A549 treated with dexamethasone at 1 μM for 4 hours (cell line): ENCODE measurements around the gene TF. TPM values are rescaled to one million over a fixed set of nuclear protein-coding genes. Genes with fewer than 3 reads are reported as not detected.

ENCODE experiments used
- total RNA-seq: library from RNA; stranded (reverse); fragments of 200-300 nt; extraction: Qiagen RNA extraction; gene quantifications from 5 replicates; pipeline ENCODE4 v1.2.3, GENCODE V29; 2022

The TF gene
- total RNA-seq = 0.50 to 2.0 TPM (median 1.2 TPM) in 5 replicates

GRCh38 chr3:133745981-133746711, at the start of gene TF:
Gene TF (plus strand): TSS chr3:133746393. CDS start chr3:133746441, 48 bp downstream.

GRCh38 chr3:133805702-133806475, 59.7 kb downstream of the TF start, which contains the start of gene SRPRB:
Gene SRPRB (plus strand): TSS chr3:133805815. CDS start chr3:133805849, 34 bp downstream.

Other genes with a start within 250 kb of the TF start
- 124 to 144 TPM (median 127 TPM) in 5 replicates for gene CDV3, start 172.7 kb upstream of the TF start, total RNA-seq
- gene TOPBP1, start 84.5 kb upstream of the TF start, total RNA-seq = 22.3 to 30.3 TPM (median 26.0 TPM) in 5 replicates
- 51.8 to 63.8 TPM (median 56.0 TPM) in 5 replicates for gene SRPRB, start 59.4 kb downstream of the TF start, total RNA-seq
- gene RAB6B, start 149.5 kb downstream of the TF start, total RNA-seq = 1.9 to 3.0 TPM (median 2.5 TPM) in 5 replicates